Measurements from ENCODE around the gene ACP5. TPM values are rescaled to one million over a fixed set of nuclear protein-coding genes. Genes with fewer than 3 reads are reported as not detected.

ACP5 gene
- total RNA-seq (2012; rRNA removed), result 0.28 and 0.54 TPM in 2 replicates
- 0.76 and 1.2 TPM in 2 replicates for polyA plus RNA-seq (2012; rRNA removed)
- polyA plus RNA-seq (2012; cell fraction: cytosol; rRNA removed), result 0.73 and 1.9 TPM in 2 replicates
- 0.78 and 1.0 TPM in 2 replicates for polyA plus RNA-seq (2012; cell fraction: nucleus; rRNA removed; ENCODE audit: low replicate concordance)
- Bru-seq, nascent RNA, result not detected
- percentile 12 among the genes with signal in this experiment for BruChase-seq, experiment 1, labeled RNA remaining after a 6-hour chase
- BruChase-seq, experiment 2, labeled RNA remaining after a 2-hour chase, result not detected
- long read RNA-seq, result 0 reads

- in situ Hi-C loops (cut with MboI; ENCODE audit: low sequenced_read_pairs) (no loop called here), dilution Hi-C loops (cut with HindIII; ENCODE audit: low sequenced_read_pairs, unreplicated experiment) (no loop called here), intact Hi-C loops (cut with micrococcal nuclease) (no loop called here)
- peak within 1 kb of the TSS; percentile 33; the same call in 1 of the 2 replicates for H3K4me2 ChIP-seq (ENCODE audit: low read depth, low read length)
- H2BK20ac ChIP-seq (ENCODE audit: low read depth, low read length), result no peak within 1 kb of the TSS
- peaks cover 4% of the 10 kb centered on the region for H3K4me1 ChIP-seq (ENCODE audit: control insufficient read depth, insufficient read depth, low read length)
- no peak within 1 kb of the TSS for H2AK5ac ChIP-seq (ENCODE audit: low read depth, low read length)
- CTCF ChIA-PET, result no interaction called here
- H3K18ac ChIP-seq (ENCODE audit: low read depth, low read length), result no peak within 1 kb of the TSS
- H2BK120ac ChIP-seq (ENCODE audit: low read depth, low read length), result no peak within 1 kb of the TSS
- H3K14ac ChIP-seq (replicated peaks; ENCODE audit: low read depth, low read length), result no peak within 1 kb of the TSS
- H2BK15ac ChIP-seq (ENCODE audit: low read depth, low read length), result no peak within 1 kb of the TSS
- BruUV-seq (replicated peaks), result no TSS peak
- H3K27me3 ChIP-seq (ENCODE audit: control insufficient read depth, insufficient read depth, low read length), result peaks cover 3% of the 10 kb centered on the region; the same call in 1 of the 2 replicates
- peak within 1 kb of the TSS; percentile 19 for H3K4ac ChIP-seq (ENCODE audit: low read depth, low read length)
- H3K9me3 ChIP-seq (ENCODE audit: control insufficient read depth, insufficient read depth, low read length), result no peaks in the 10 kb centered on the region
- H3K27ac ChIP-seq (ENCODE audit: insufficient read depth, low read length), result no peak within 1 kb of the TSS
- DNase-seq (no peak), ATAC-seq (ENCODE audit: low read depth) (no peak)
- H3K9me1 ChIP-seq (ENCODE audit: insufficient read depth, low read length), result no peaks in the 10 kb centered on the region; the same call in 1 of the 2 replicates
- H4K91ac ChIP-seq (ENCODE audit: insufficient read depth, low read depth, low read length), result no peak within 1 kb of the TSS
- peak within 1 kb of the TSS; percentile 85 for H2AK9ac ChIP-seq (replicated peaks; ENCODE audit: low read depth, low read length, poor library complexity)
- 43% methylated on average over 2 of the region's 18 CpGs; no CpG with 5 or more reads in 1 of the 2 experiments for WGBS, 2 experiments (ENCODE audit: extremely low coverage in 2 of 2, insufficient read length in 1 of 2)
- H3K36me3 ChIP-seq (ENCODE audit: control insufficient read depth, insufficient read depth, low read length), result no peaks in the 10 kb centered on the region
- peak within 1 kb of the TSS; percentile 56; the same call in 1 of the 2 replicates for H3K23ac ChIP-seq (ENCODE audit: low read depth, low read length)
- no peak within 1 kb of the TSS for H3K56ac ChIP-seq (ENCODE audit: extremely low read depth, insufficient read depth, low read length)
- H2AFZ ChIP-seq (replicated peaks; ENCODE audit: low read length, poor library complexity), result peak within 1 kb of the TSS; percentile 88
- H4K20me1 ChIP-seq (ENCODE audit: insufficient read depth, low read length), result no peaks in the 10 kb centered on the region
- H4K5ac ChIP-seq (ENCODE audit: low read depth, low read length), result 0 out of 2 replicates have a peak within 1 kb of the TSS, but pooled peaks have one; percentile 4
- H3K4me3 ChIP-seq (ENCODE audit: insufficient read depth, low read depth, low read length), result no peak within 1 kb of the TSS
- POLR2A ChIA-PET (ENCODE audit: unreplicated experiment), result no interaction called here
- H4K8ac ChIP-seq (ENCODE audit: low read depth in 2 of 2, low read length in 2 of 2), result peak within 1 kb of the TSS in 1 of 2 experiments; percentile 37; a peak in 2 of 4 replicates
- H3K79me1 ChIP-seq (ENCODE audit: low read depth in 1 of 2, low read length in 2 of 2), result no peaks in the 10 kb centered on the region
- no peak within 1 kb of the TSS for H2BK5ac ChIP-seq (ENCODE audit: low read depth, low read length, poor library complexity, severe bottlenecking)
- H3K9ac ChIP-seq (ENCODE audit: low read depth, low read length), result no peak within 1 kb of the TSS
- no peak for TF ChIP-seq CEBPB (IDR thresholded peaks at IDR 0.05; ENCODE audit: low read depth, low read length)
- TF ChIP-seq RCOR1 (IDR thresholded peaks at IDR 0.05; ENCODE audit: insufficient replicate concordance, low read length), result no peak
- no peak for TF ChIP-seq RAD21 (IDR thresholded peaks at IDR 0.05; ENCODE audit: low read length)
- TF ChIP-seq FOS (IDR thresholded peaks at IDR 0.05; ENCODE audit: low read depth, low read length), result no peak
- TF ChIP-seq SMC3 (IDR thresholded peaks at IDR 0.05; ENCODE audit: low read depth, low read length), result no peak
- no peak for TF ChIP-seq CHD1 (IDR thresholded peaks at IDR 0.05; ENCODE audit: low read depth, low read length)
- TF ChIP-seq NFE2L2 (IDR thresholded peaks at IDR 0.05; ENCODE audit: low read depth, low read length), result no peak
- no peak for TF ChIP-seq CTCF (conservative IDR thresholded peaks at IDR 0.05; ENCODE audit: low read depth, low read length)
- TF ChIP-seq MAZ (IDR thresholded peaks at IDR 0.05; ENCODE audit: borderline replicate concordance, low read depth, low read length), result no peak
- no peak for TF ChIP-seq ELK1 (IDR thresholded peaks at IDR 0.05; ENCODE audit: borderline replicate concordance, low read depth, low read length)
- no peak for TF ChIP-seq USF2 (IDR thresholded peaks at IDR 0.05; ENCODE audit: low read depth, low read length)
- no peak for TF ChIP-seq MXI1 (IDR thresholded peaks at IDR 0.05; ENCODE audit: borderline replicate concordance, low read depth, low read length)
Observed at GRCh38 chr19:11577451-11578257, at the start of gene ACP5. Gene ACP5 (minus strand): TSS chr19:11577645. CDS start chr19:11577317, 328 bp downstream.

All from IMR-90 (cell line).